Measurements from ENCODE around the gene DNAAF3. TPM values are rescaled to one million over a fixed set of nuclear protein-coding genes. Genes with fewer than 3 reads are reported as not detected.

The DNAAF3 gene
- 9.1 and 12.0 TPM in 2 replicates for total RNA-seq (ENCODE audit: low replicate concordance)

DNA sequence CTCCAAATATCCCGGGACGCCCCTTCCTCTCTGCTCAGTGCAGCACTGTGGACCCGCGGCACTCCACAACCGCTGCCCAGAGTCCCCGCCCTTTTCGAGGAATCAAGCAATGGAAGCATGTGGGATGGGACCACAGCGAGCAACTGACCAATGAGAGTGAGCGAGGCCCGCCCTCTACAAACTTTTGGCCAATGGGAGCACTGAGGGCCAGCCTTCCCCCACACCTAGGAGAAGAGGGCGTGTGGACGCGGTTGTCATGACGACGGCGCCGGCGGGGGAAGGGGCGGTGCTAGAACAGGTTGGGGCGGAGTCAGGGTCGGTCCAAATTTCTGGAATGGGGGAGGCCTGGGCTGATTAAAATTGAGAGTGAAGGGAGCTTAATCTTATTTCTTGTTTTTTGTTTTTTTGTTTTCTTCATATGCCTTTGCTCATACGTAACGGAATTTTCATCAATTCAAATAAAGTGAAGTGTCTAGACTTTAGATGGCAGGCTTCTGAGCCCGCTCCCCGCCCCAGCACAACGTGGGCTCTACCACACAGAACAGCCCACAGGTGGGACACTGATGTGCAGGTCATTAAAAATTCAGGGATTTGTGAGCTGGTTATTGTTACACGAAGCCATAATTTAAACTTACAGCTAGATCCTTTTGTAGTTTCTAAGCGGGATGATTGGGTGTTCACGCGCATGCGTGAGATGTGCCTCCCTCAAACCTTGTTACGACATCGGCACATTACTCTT, at the start of gene DNAAF3:
DNAAF3 (minus strand) TSS at position 84 of the 739 bp plus-strand sequence. CDS start 200 bp downstream, outside the sequence.
- H2AFZ ChIP-seq (replicated peaks) = peak within 1 kb of the TSS; percentile 98
- peak within 1 kb of the TSS; percentile 43 for H3K9ac ChIP-seq
- peak within 1 kb of the TSS; percentile 83 for H3K27ac ChIP-seq
- peak; percentile 99 for DNase-seq (ENCODE audit: low spot score)
- Mint-ChIP-seq H3K27me3 (ENCODE audit: insufficient read depth, low read depth) (peaks cover 26% of the 10 kb centered on the region), H3K9me3 (no peaks in the 10 kb centered on the region), H3K4me3 (peak within 1 kb of the TSS; percentile 96), H3K4me1 (peaks cover 16% of the 10 kb centered on the region), H3K36me3 (peaks cover 2% of the 10 kb centered on the region), H3K27ac (peak within 1 kb of the TSS; percentile 98)
- H3K36me3 ChIP-seq = no peaks in the 10 kb centered on the region
- TF ChIP-seq, protein P1, sequence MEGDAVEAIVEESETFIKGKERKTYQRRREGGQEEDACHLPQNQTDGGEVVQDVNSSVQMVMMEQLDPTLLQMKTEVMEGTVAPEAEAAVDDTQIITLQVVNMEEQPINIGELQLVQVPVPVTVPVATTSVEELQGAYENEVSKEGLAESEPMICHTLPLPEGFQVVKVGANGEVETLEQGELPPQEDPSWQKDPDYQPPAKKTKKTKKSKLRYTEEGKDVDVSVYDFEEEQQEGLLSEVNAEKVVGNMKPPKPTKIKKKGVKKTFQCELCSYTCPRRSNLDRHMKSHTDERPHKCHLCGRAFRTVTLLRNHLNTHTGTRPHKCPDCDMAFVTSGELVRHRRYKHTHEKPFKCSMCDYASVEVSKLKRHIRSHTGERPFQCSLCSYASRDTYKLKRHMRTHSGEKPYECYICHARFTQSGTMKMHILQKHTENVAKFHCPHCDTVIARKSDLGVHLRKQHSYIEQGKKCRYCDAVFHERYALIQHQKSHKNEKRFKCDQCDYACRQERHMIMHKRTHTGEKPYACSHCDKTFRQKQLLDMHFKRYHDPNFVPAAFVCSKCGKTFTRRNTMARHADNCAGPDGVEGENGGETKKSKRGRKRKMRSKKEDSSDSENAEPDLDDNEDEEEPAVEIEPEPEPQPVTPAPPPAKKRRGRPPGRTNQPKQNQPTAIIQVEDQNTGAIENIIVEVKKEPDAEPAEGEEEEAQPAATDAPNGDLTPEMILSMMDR (IDR thresholded peaks at IDR 0.05) = no peak
- TF ChIP-seq EZH2phosphoT487 (IDR thresholded peaks at IDR 0.05) = no peak
- TF ChIP-seq EZH2 (IDR thresholded peaks at IDR 0.05) = no peak
- H3K4me1 ChIP-seq = peaks cover 4% of the 10 kb centered on the region
- H3K79me2 ChIP-seq (ENCODE audit: low read depth) = no peaks in the 10 kb centered on the region
- peak within 1 kb of the TSS; percentile 63 for H3K4me3 ChIP-seq
- no peaks in the 10 kb centered on the region for H3K9me3 ChIP-seq (ENCODE audit: low read depth)
- H3K4me2 ChIP-seq = peak within 1 kb of the TSS; percentile 84
- H3K27me3 ChIP-seq = peaks cover 56% of the 10 kb centered on the region
- no peaks in the 10 kb centered on the region for H3F3A ChIP-seq (ENCODE audit: low read depth)
- no peaks in the 10 kb centered on the region for H4K20me1 ChIP-seq (ENCODE audit: low read depth)

DNA sequence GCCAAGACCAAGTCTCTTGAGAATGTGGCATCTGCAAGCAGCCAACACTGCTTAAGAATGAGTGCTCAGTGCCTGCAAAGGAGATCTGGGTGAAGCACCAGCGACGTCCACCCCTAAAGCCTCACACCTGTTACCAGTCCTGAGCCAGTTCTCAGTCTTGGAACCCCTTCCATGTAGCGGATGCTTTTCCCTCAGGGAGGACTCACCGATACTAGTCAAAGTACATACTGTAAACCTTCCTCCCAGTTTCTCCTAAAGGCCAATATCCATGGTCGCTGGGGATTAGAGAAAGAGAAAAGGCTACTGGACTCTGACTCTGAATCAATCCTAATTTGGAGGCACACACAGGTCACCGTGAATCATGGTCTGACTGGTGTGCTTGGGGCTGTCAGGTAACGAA, 47.1 kb upstream of the DNAAF3 start:
- Histone ChIP-seq H3K4me1 (no peaks in the 10 kb centered on the region), H3K36me3 (no peaks in the 10 kb centered on the region), H3K9ac (no peak overlapping the region), H3K27ac (no peak overlapping the region), H3K4me3 (no peak overlapping the region), H3K4me2 (no peak overlapping the region), H3F3A (ENCODE audit: low read depth) (peaks cover 5% of the 10 kb centered on the region), H3K27me3 (peaks cover 15% of the 10 kb centered on the region), H3K79me2 (ENCODE audit: low read depth) (no peaks in the 10 kb centered on the region), H4K20me1 (ENCODE audit: low read depth) (peaks cover 7% of the 10 kb centered on the region), H3K9me3 (ENCODE audit: low read depth) (no peaks in the 10 kb centered on the region), H2AFZ (replicated peaks) (no peak overlapping the region)
- DNase-seq (ENCODE audit: low spot score) = no peak
- no peak overlapping the region for H3K27ac Mint-ChIP-seq
- H3K36me3 Mint-ChIP-seq = no peaks in the 10 kb centered on the region
- H3K4me3 Mint-ChIP-seq = no peak overlapping the region
- peaks cover 31% of the 10 kb centered on the region for H3K4me1 Mint-ChIP-seq
- TF ChIP-seq EZH2phosphoT487 (IDR thresholded peaks at IDR 0.05) (no peak), EZH2 (IDR thresholded peaks at IDR 0.05) (no peak)
- TF ChIP-seq, protein P1 (IDR thresholded peaks at IDR 0.05) = no peak
- H3K27me3 Mint-ChIP-seq (ENCODE audit: insufficient read depth, low read depth) = peaks cover 16% of the 10 kb centered on the region
- peaks cover 4% of the 10 kb centered on the region for H3K9me3 Mint-ChIP-seq

DNA sequence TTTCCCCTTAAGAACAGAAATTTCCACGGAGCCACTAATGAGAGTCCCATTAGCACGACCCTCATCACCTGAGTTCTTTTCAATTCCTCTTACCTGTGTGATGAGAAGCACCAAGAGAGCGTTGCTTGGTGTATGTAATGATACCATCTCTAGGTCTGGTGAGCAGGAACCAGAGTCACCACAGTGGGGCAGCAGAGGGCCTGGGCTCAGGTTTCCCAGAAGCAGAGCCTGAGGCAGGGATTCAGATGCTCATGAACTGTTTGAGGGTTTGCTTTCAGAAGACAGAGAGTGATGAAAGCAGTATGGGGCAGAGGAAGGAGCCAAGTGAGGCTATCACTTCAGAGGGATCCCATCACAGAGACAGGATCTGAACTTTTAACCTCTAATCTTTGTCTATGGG, 46.0 kb upstream of the DNAAF3 start:
- H3K36me3 Mint-ChIP-seq = no peaks in the 10 kb centered on the region
- H3K27me3 Mint-ChIP-seq (ENCODE audit: insufficient read depth, low read depth) = peaks cover 16% of the 10 kb centered on the region
- DNase-seq (ENCODE audit: low spot score) = no peak
- H3K4me1 ChIP-seq = no peaks in the 10 kb centered on the region
- H2AFZ ChIP-seq (replicated peaks) = no peak overlapping the region
- H3F3A ChIP-seq (ENCODE audit: low read depth) = peaks cover 5% of the 10 kb centered on the region
- H3K79me2 ChIP-seq (ENCODE audit: low read depth) = no peaks in the 10 kb centered on the region
- H3K9ac ChIP-seq = no peak overlapping the region
- H3K27me3 ChIP-seq = peaks cover 10% of the 10 kb centered on the region
- no peak overlapping the region for H3K4me3 ChIP-seq
- no peaks in the 10 kb centered on the region for H3K9me3 ChIP-seq (ENCODE audit: low read depth)
- peak overlapping the region; percentile 29 for H3K27ac Mint-ChIP-seq
- H3K4me1 Mint-ChIP-seq = peaks cover 28% of the 10 kb centered on the region
- TF ChIP-seq, protein P1 (IDR thresholded peaks at IDR 0.05) = peak; percentile 16
- no peak for TF ChIP-seq EZH2 (IDR thresholded peaks at IDR 0.05)
- no peaks in the 10 kb centered on the region for H3K36me3 ChIP-seq
- no peak overlapping the region for H3K4me3 Mint-ChIP-seq
- peaks cover 4% of the 10 kb centered on the region for H4K20me1 ChIP-seq (ENCODE audit: low read depth)
- H3K9me3 Mint-ChIP-seq = peaks cover 4% of the 10 kb centered on the region
- no peak overlapping the region for H3K4me2 ChIP-seq
- H3K27ac ChIP-seq = no peak overlapping the region

Measured in neural progenitor cell (in vitro differentiated cells).